ENCODE data around the gene NKD1.
A peak's percentile ranks its signal among the peaks of the same experiment; 100 is the strongest.

The NKD1 gene

GRCh38 chr16:50630394-50631020 lies 82.3 kb downstream of the NKD1 start:
- no peak for DNase-seq (ENCODE audit: low read depth, low spot score)

GRCh38 chr16:50631249-50631984 lies 83.2 kb downstream of the NKD1 start:
- no peak for DNase-seq (ENCODE audit: low read depth, low spot score)

- no peak for DNase-seq (ENCODE audit: low read depth, low spot score)
These were observed 83.9 kb downstream of the NKD1 start for GRCh38 chr16:50631985-50632576.

- DNase-seq (ENCODE audit: low read depth, low spot score), result no peak
These were observed 85.0 kb downstream of the NKD1 start for GRCh38 chr16:50632927-50633800.

GRCh38 chr16:50634090-50634489 lies 85.9 kb downstream of the NKD1 start:
- DNase-seq (ENCODE audit: low read depth, low spot score), result no peak

GRCh38 chr16:50634947-50635346 lies 86.8 kb downstream of the NKD1 start:
- no peak for DNase-seq (ENCODE audit: low read depth, low spot score)

- peak; percentile 67 for DNase-seq (ENCODE audit: low read depth, low spot score)
These were observed 87.6 kb downstream of the NKD1 start for GRCh38 chr16:50635505-50636392.

GRCh38 chr16:50636753-50637374 lies 88.7 kb downstream of the NKD1 start:
- DNase-seq (ENCODE audit: low read depth, low spot score), result no peak

- no peak for DNase-seq (ENCODE audit: low read depth, low spot score)
These were observed 89.8 kb downstream of the NKD1 start for GRCh38 chr16:50637716-50638602.

- DNase-seq (ENCODE audit: low read depth, low spot score), result no peak
These were observed 90.8 kb downstream of the NKD1 start for GRCh38 chr16:50638816-50639670.

- no peak for DNase-seq (ENCODE audit: low read depth, low spot score)
These were observed 92.2 kb downstream of the NKD1 start for GRCh38 chr16:50640391-50640790.

GRCh38 chr16:50640919-50641817 lies 93.0 kb downstream of the NKD1 start:
- no peak for DNase-seq (ENCODE audit: low read depth, low spot score)

- DNase-seq (ENCODE audit: low read depth, low spot score), result no peak
These were observed 93.6 kb downstream of the NKD1 start for GRCh38 chr16:50641818-50642187.

- DNase-seq (ENCODE audit: low read depth, low spot score), result no peak
These were observed 94.2 kb downstream of the NKD1 start for GRCh38 chr16:50642349-50642748.

GRCh38 chr16:50643192-50643591 lies 95.0 kb downstream of the NKD1 start:
- no peak for DNase-seq (ENCODE audit: low read depth, low spot score)

- DNase-seq (ENCODE audit: low read depth, low spot score), result no peak
These were observed 96.0 kb downstream of the NKD1 start for GRCh38 chr16:50644245-50644644.

GRCh38 chr16:50644729-50645128 lies 96.5 kb downstream of the NKD1 start:
- DNase-seq (ENCODE audit: low read depth, low spot score), result no peak
